HepG2 (cell line): ENCODE results near the gene FAM170B.

ENCODE experiments used
- CHD4 ChIP-seq: fragments of 200-600 bp; sonication (generic); IDR thresholded peaks from 2 replicates; pipeline ENCODE4 v1.7.0; 2017; ENCODE audit warnings: mild to moderate bottlenecking, low read length, borderline replicate concordance
- NR2C2 ChIP-seq: sonication (generic); formaldehyde crosslinking; IDR thresholded peaks from 2 replicates; pipeline ENCODE4 v1.4.0; 2020; ENCODE audit warnings: missing genetic modification reagents, mild to moderate bottlenecking, moderate library complexity, borderline replicate concordance
- RAD51 ChIP-seq: fragments of 450-650 bp; IDR thresholded peaks from 2 replicates; pipeline ENCODE4 v1.6.1; 2016; ENCODE audit warnings: borderline replicate concordance
- ZBTB7A ChIP-seq: sonication (generic); formaldehyde crosslinking; IDR thresholded peaks from 2 replicates; pipeline ENCODE4 v1.8.0; 2022; ENCODE audit warnings: mild to moderate bottlenecking, missing genetic modification reagents
- TF ChIP-seq, protein P1 (sequence below): IDR thresholded peaks from 2 replicates; pipeline ENCODE4 v1.6.1; 2012; ENCODE audit warnings: inconsistent platforms

DNA sequence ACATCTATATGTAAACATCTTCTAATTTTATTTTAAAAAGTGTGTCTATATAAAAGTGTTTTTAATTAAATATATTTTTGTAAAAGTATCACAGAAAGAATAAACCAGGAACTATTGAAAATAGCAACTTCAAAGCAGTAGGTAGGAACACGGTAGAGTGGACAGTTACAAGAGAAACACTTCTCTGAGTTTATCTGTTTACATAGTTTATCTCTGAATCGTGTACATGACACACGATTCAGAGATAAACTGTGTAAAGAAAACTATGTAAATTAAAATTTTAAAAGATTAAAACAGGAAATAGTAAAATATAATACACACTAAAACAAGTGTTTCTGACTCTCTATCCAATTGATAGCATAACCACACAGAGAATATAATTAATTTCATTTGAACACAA is 25.1 kb upstream of the FAM170B start:
- TF ChIP-seq, protein P1, sequence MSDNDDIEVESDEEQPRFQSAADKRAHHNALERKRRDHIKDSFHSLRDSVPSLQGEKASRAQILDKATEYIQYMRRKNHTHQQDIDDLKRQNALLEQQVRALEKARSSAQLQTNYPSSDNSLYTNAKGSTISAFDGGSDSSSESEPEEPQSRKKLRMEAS: no peak
- no peak for TF ChIP-seq RAD51
- TF ChIP-seq NR2C2 (CRISPR knock-in tag): no peak
- TF ChIP-seq CHD4: no peak
- TF ChIP-seq ZBTB7A (CRISPR knock-in tag): no peak
